ENCODE data around the gene IER5. TPM values are rescaled to one million over a fixed set of nuclear protein-coding genes. Genes with fewer than 3 reads are reported as not detected.

Gene IER5
- total RNA-seq, 1 experiment from 2014 or later = 100 TPM

- Histone ChIP-seq H3K4me3 (ENCODE audit: low read length) (no peak overlapping the region), H3K36me3 (ENCODE audit: low read depth, low read length) (peaks cover 30% of the 10 kb centered on the region), H4K20me1 (ENCODE audit: low read length) (peaks cover 36% of the 10 kb centered on the region), H3K27me3 (ENCODE audit: low read length) (no peaks in the 10 kb centered on the region), H3K9me2 (replicated peaks; ENCODE audit: low read length) (no peaks in the 10 kb centered on the region), H3F3A (ENCODE audit: low read length, unreplicated experiment) (peaks cover 10% of the 10 kb centered on the region), H3K79me2 (ENCODE audit: low read length) (peaks cover 38% of the 10 kb centered on the region), H3K4me1 (ENCODE audit: insufficient read depth, low read length) (peaks cover 20% of the 10 kb centered on the region), H3K9ac (ENCODE audit: low read length) (no peak overlapping the region), H3K9me3 (ENCODE audit: low read length) (no peaks in the 10 kb centered on the region), H3K4me2 (ENCODE audit: low read length) (no peak overlapping the region), H3K27ac (ENCODE audit: low read length) (no peak overlapping the region), H2AFZ (ENCODE audit: low read length) (no peak overlapping the region)
- ChIA-PET CTCF (no interaction called here), POLR2A (ENCODE audit: unreplicated experiment) (no interaction called here)
- no peak for DNase-seq
- no peak for ATAC-seq
- TF ChIP-seq EZH2 (IDR thresholded peaks at IDR 0.05; ENCODE audit: low read length, unreplicated experiment) (no peak), EZH2phosphoT487 (IDR thresholded peaks at IDR 0.05; ENCODE audit: borderline replicate concordance, low read length) (no peak), CTCF (conservative IDR thresholded peaks at IDR 0.05; ENCODE audit: low read depth, low read length) (no peak)
- no TSS peak for BruUV-seq (replicated peaks)
- intact Hi-C loops (cut with micrococcal nuclease) = no loop called here
These were observed 7.3 kb downstream of the IER5 start for GRCh38 chr1:181095763-181096184.

- no peak overlapping the region for H2AFZ ChIP-seq (ENCODE audit: low read length)
- TF ChIP-seq CTCF (conservative IDR thresholded peaks at IDR 0.05; ENCODE audit: low read depth, low read length) (no peak), EZH2 (IDR thresholded peaks at IDR 0.05; ENCODE audit: low read length, unreplicated experiment) (no peak), EZH2phosphoT487 (IDR thresholded peaks at IDR 0.05; ENCODE audit: borderline replicate concordance, low read length) (no peak)
- H3K27ac ChIP-seq (ENCODE audit: low read length) = peak overlapping the region; percentile 11; the same call in 1 of the 2 replicates
- H3K4me3 ChIP-seq (ENCODE audit: low read length) = no peak overlapping the region
- peaks cover 25% of the 10 kb centered on the region for H3K79me2 ChIP-seq (ENCODE audit: low read length)
- DNase-seq (no peak), ATAC-seq (no peak)
- H3K27me3 ChIP-seq (ENCODE audit: low read length) = no peaks in the 10 kb centered on the region
- peaks cover 5% of the 10 kb centered on the region for H3F3A ChIP-seq (ENCODE audit: low read length, unreplicated experiment)
- peaks cover 15% of the 10 kb centered on the region for H3K36me3 ChIP-seq (ENCODE audit: low read depth, low read length)
- no peak overlapping the region for H3K9ac ChIP-seq (ENCODE audit: low read length)
- H3K9me2 ChIP-seq (replicated peaks; ENCODE audit: low read length) = no peaks in the 10 kb centered on the region
- CTCF ChIA-PET = no interaction called here
- H3K4me2 ChIP-seq (ENCODE audit: low read length) = no peak overlapping the region
- H3K9me3 ChIP-seq (ENCODE audit: low read length) = no peaks in the 10 kb centered on the region
- H4K20me1 ChIP-seq (ENCODE audit: low read length) = peaks cover 22% of the 10 kb centered on the region
- POLR2A ChIA-PET (ENCODE audit: unreplicated experiment) = interaction anchor here (0.5 kb wide), 1 partner anchor 77 kb away, joined by 4 read pairs; no protein-coding TSS in a partner anchor
- no TSS peak for BruUV-seq (replicated peaks)
- intact Hi-C loops (cut with micrococcal nuclease) = no loop called here
- H3K4me1 ChIP-seq (ENCODE audit: insufficient read depth, low read length) = peaks cover 30% of the 10 kb centered on the region
These were observed 8.7 kb downstream of the IER5 start for GRCh38 chr1:181097242-181097641.

- Histone ChIP-seq H3K4me3 (ENCODE audit: low read length) (no peak overlapping the region), H4K20me1 (ENCODE audit: low read length) (0 out of 2 replicates have a peak, but pooled peaks cover 3% of the 10 kb centered on the region), H3F3A (ENCODE audit: low read length, unreplicated experiment) (peaks cover 5% of the 10 kb centered on the region), H3K79me2 (ENCODE audit: low read length) (peaks cover 22% of the 10 kb centered on the region), H3K27me3 (ENCODE audit: low read length) (no peaks in the 10 kb centered on the region), H3K27ac (ENCODE audit: low read length) (peak overlapping the region; percentile 91), H3K4me2 (ENCODE audit: low read length) (peak overlapping the region; percentile 74), H3K9ac (ENCODE audit: low read length) (peak overlapping the region; percentile 41), H2AFZ (ENCODE audit: low read length) (no peak overlapping the region), H3K36me3 (ENCODE audit: low read depth, low read length) (peaks cover 2% of the 10 kb centered on the region; the same call in 1 of the 2 replicates), H3K4me1 (ENCODE audit: insufficient read depth, low read length) (peaks cover 51% of the 10 kb centered on the region), H3K9me3 (ENCODE audit: low read length) (no peaks in the 10 kb centered on the region), H3K9me2 (replicated peaks; ENCODE audit: low read length) (no peaks in the 10 kb centered on the region)
- CTCF ChIA-PET = no interaction called here
- no TSS peak for BruUV-seq (replicated peaks)
- ATAC-seq = no peak
- intact Hi-C loops (cut with micrococcal nuclease) = no loop called here
- TF ChIP-seq EZH2 (IDR thresholded peaks at IDR 0.05; ENCODE audit: low read length, unreplicated experiment) (no peak), CTCF (conservative IDR thresholded peaks at IDR 0.05; ENCODE audit: low read depth, low read length) (no peak), EZH2phosphoT487 (IDR thresholded peaks at IDR 0.05; ENCODE audit: borderline replicate concordance, low read length) (no peak)
- no peak for DNase-seq
- POLR2A ChIA-PET (ENCODE audit: unreplicated experiment) = interaction anchor here (0.5 to 0.7 kb wide), 2 partner anchors 13 to 39 kb away, joined by 3 read pairs; no protein-coding TSS in a partner anchor
These were observed 10.9 kb downstream of the IER5 start for GRCh38 chr1:181099152-181100014.
